ENCODE results near the gene SEL1L3. TPM values are rescaled to one million over a fixed set of nuclear protein-coding genes. Genes with fewer than 3 reads are reported as not detected.

Gene SEL1L3
- total RNA-seq, 1 donor from 2014 or later: 54.4 TPM

- H3K4me3 ChIP-seq (ENCODE audit: low read depth, low read length): no peak overlapping the region
- TF ChIP-seq CTCF (conservative IDR thresholded peaks at IDR 0.05; ENCODE audit: low read depth, low read length): no peak
- DNase-seq (ENCODE audit: low read depth): no peak
Measured at GRCh38 chr4:25818876-25819275, 43.9 kb downstream of the SEL1L3 start.

- H3K4me3 ChIP-seq (ENCODE audit: low read depth, low read length): no peak overlapping the region
- DNase-seq (ENCODE audit: low read depth): no peak
- TF ChIP-seq CTCF (conservative IDR thresholded peaks at IDR 0.05; ENCODE audit: low read depth, low read length): no peak
Measured at GRCh38 chr4:25818371-25818871, 44.4 kb downstream of the SEL1L3 start.

- no peak overlapping the region for H3K4me3 ChIP-seq (ENCODE audit: low read depth, low read length)
- DNase-seq (ENCODE audit: low read depth): no peak
- TF ChIP-seq CTCF (conservative IDR thresholded peaks at IDR 0.05; ENCODE audit: low read depth, low read length): no peak
Measured at GRCh38 chr4:25817059-25817681, 45.6 kb downstream of the SEL1L3 start.

- DNase-seq (ENCODE audit: low read depth): no peak
- no peak overlapping the region for H3K4me3 ChIP-seq (ENCODE audit: low read depth, low read length)
- TF ChIP-seq CTCF (conservative IDR thresholded peaks at IDR 0.05; ENCODE audit: low read depth, low read length): no peak
Measured at GRCh38 chr4:25816591-25817058, 46.2 kb downstream of the SEL1L3 start.

- no peak for TF ChIP-seq CTCF (conservative IDR thresholded peaks at IDR 0.05; ENCODE audit: low read depth, low read length)
- no peak for DNase-seq (ENCODE audit: low read depth)
- no peak overlapping the region for H3K4me3 ChIP-seq (ENCODE audit: low read depth, low read length)
Measured at GRCh38 chr4:25815586-25815985, 47.2 kb downstream of the SEL1L3 start.

- no peak for DNase-seq (ENCODE audit: low read depth)
- H3K4me3 ChIP-seq (ENCODE audit: low read depth, low read length): no peak overlapping the region
- TF ChIP-seq CTCF (conservative IDR thresholded peaks at IDR 0.05; ENCODE audit: low read depth, low read length): no peak
Measured at GRCh38 chr4:25814301-25815136, 48.3 kb downstream of the SEL1L3 start.

Data from epithelial cell of proximal tubule (primary cell).